DOHH2 (cell line): Measurements from ENCODE around the gene GMDS.

Experiments
- EZH2phosphoT487 ChIP-seq: fragments of 200-600 bp; sonication (generic); IDR thresholded peaks from 2 replicates; pipeline ENCODE4 v1.6.1; 2017; ENCODE audit warnings: borderline replicate concordance, mild to moderate bottlenecking, antibody characterized with exemption, low read length, moderate library complexity, mixed read lengths
- TF ChIP-seq, protein P1 (sequence below): fragments of 200-600 bp; sonication (generic); IDR thresholded peaks from one replicate; pipeline ENCODE4 v1.5.1; 2014; ENCODE audit warnings: antibody characterized with exemption, mild to moderate bottlenecking, low read depth, low read length; ENCODE audit not compliant: poor library complexity, severe bottlenecking

DNA sequence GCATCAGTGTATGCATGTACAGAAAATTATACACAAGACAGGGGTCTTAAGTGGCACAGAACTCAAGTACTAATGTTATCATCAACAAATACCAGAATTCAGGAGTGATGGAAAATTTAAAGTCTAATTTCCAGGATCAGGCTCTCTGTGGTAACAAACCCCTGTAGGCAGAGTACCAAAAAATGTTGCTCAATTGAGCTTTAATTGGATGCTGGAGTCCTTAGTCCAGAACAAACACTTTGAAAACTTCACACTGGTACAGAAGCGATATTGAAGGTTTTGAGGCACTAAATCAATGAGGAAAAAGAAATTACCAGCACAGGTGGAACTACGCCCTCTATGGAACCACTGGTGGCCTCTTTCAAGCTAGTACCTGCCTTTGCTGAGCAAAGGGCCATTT, 522.6 kb downstream of the GMDS start:
- TF ChIP-seq, protein P1, sequence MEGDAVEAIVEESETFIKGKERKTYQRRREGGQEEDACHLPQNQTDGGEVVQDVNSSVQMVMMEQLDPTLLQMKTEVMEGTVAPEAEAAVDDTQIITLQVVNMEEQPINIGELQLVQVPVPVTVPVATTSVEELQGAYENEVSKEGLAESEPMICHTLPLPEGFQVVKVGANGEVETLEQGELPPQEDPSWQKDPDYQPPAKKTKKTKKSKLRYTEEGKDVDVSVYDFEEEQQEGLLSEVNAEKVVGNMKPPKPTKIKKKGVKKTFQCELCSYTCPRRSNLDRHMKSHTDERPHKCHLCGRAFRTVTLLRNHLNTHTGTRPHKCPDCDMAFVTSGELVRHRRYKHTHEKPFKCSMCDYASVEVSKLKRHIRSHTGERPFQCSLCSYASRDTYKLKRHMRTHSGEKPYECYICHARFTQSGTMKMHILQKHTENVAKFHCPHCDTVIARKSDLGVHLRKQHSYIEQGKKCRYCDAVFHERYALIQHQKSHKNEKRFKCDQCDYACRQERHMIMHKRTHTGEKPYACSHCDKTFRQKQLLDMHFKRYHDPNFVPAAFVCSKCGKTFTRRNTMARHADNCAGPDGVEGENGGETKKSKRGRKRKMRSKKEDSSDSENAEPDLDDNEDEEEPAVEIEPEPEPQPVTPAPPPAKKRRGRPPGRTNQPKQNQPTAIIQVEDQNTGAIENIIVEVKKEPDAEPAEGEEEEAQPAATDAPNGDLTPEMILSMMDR, result no peak
- no peak for TF ChIP-seq EZH2phosphoT487
